Activated T-cell treated with anti-CD3 and anti-CD28 coated beads for 1 hour (primary cell): Measurements from ENCODE around the gene DCLK2.
"Not testable (repeated sequence)": the region's sequence is repeated elsewhere in the genome, so short reads cannot be mapped to it uniquely, and the experiment has no call there.

ENCODE experiments used
- DNase-seq: peaks from one replicate; pipeline ENCODE4 v3.0.0-alpha.2; 2020; ENCODE audit warnings: low read depth

Gene DCLK2

GRCh38 chr4:150152766-150153165, 74.5 kb downstream of the DCLK2 start:
- DNase-seq, result no peak

- no peak for DNase-seq
These were observed 77.1 kb downstream of the DCLK2 start for GRCh38 chr4:150155391-150155790.

- DNase-seq, result no peak
These were observed 78.3 kb downstream of the DCLK2 start for GRCh38 chr4:150156543-150156942.

GRCh38 chr4:150158041-150158440, 79.8 kb downstream of the DCLK2 start:
- DNase-seq, result no peak

- no peak for DNase-seq
These were observed 82.2 kb downstream of the DCLK2 start for GRCh38 chr4:150160473-150160872.

- no peak for DNase-seq
These were observed 82.9 kb downstream of the DCLK2 start for GRCh38 chr4:150161109-150161508.

- DNase-seq, result not testable (repeated sequence)
These were observed 83.8 kb downstream of the DCLK2 start for GRCh38 chr4:150162020-150162419.

GRCh38 chr4:150164055-150164454, 85.8 kb downstream of the DCLK2 start:
- DNase-seq, result no peak

- DNase-seq, result no peak
These were observed 86.8 kb downstream of the DCLK2 start for GRCh38 chr4:150164956-150165629.

- no peak for DNase-seq
These were observed 88.8 kb downstream of the DCLK2 start for GRCh38 chr4:150167054-150167453.

- no peak for DNase-seq
These were observed 95.2 kb downstream of the DCLK2 start for GRCh38 chr4:150173432-150173861.

- no peak for DNase-seq
These were observed 95.7 kb downstream of the DCLK2 start for GRCh38 chr4:150173982-150174398.

GRCh38 chr4:150176547-150176946, 98.3 kb downstream of the DCLK2 start:
- DNase-seq, result no peak

GRCh38 chr4:150178161-150178560, 99.9 kb downstream of the DCLK2 start:
- no peak for DNase-seq

- no peak for DNase-seq
These were observed 103.3 kb downstream of the DCLK2 start for GRCh38 chr4:150181536-150181935.

GRCh38 chr4:150182794-150183193, 104.5 kb downstream of the DCLK2 start:
- no peak for DNase-seq

GRCh38 chr4:150185033-150185432, 106.8 kb downstream of the DCLK2 start:
- not testable (repeated sequence) for DNase-seq

GRCh38 chr4:150192986-150193385, 114.7 kb downstream of the DCLK2 start:
- no peak for DNase-seq

GRCh38 chr4:150197256-150197655, 119.0 kb downstream of the DCLK2 start:
- not testable (repeated sequence) for DNase-seq

GRCh38 chr4:150199056-150199455, 120.8 kb downstream of the DCLK2 start:
- DNase-seq, result no peak

GRCh38 chr4:150205016-150205415, 126.8 kb downstream of the DCLK2 start:
- DNase-seq, result no peak

GRCh38 chr4:150206265-150206664, 128.0 kb downstream of the DCLK2 start:
- no peak for DNase-seq

GRCh38 chr4:150206954-150207353, 128.7 kb downstream of the DCLK2 start:
- DNase-seq, result no peak

- no peak for DNase-seq
These were observed 129.6 kb downstream of the DCLK2 start for GRCh38 chr4:150207871-150208270.
